Islet precursor cell (in vitro differentiated cells): ENCODE results near the gene IDNK.

Experiments
- DNase-seq: peaks from one replicate; pipeline ENCODE4 v3.0.0-alpha.2; 2018

Gene IDNK

DNA sequence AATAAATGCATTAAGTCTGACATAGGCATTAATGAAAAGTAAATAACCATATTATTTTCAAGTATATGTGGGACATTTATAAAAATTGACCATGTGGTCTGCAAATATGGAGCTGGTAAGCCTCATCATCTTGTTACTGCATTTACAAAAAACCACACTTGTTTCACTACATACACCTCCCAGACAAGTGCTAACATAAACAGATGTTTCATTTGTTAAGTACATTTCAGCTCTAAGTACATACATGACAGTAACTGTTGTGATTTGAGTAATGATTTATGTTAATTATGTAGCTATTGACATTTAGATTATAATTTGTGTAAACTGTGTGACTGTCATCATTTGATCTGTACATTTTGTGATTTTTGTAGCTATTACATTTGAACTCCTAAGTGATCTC lies 13.9 kb downstream of the IDNK start:
- DNase-seq: no peak

DNA sequence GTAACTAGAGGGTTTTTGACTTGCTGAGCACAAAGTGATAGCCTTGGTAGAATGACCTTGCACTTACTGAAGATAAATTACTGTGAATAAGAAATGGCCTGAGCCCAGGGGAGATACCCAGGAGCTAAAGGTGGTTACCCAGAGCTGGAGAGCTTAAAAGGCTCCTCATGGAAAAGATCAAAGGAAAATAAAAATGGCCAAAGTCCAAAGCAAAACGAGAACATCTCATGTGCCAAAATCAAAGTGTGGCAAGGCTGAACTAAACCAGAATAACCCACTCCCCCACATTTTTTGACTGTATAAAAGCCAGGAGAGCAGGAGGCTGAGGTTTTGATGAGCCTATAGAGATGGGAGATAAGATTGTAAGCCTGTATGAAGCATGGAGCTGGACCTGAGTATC lies 14.4 kb downstream of the IDNK start:
- DNase-seq: no peak

DNA sequence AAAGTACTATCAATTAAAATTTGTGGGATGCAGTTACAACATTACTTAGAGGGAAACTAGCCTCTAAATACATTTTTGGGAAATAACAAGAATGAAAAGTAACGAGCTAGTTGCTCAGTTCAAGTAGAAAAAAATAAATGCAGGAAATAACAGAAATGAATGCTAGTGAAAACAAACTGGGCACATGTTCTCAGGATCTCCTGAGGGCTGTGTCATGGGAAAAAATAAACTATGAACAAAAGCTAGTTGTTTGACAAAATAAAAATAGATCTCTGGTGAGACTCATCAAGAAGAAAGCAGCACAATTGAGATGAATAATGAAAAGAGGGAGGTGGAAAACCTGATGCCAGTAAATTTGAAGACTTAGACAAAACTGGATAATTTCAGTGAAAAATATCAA lies 16.3 kb downstream of the IDNK start:
- no peak for DNase-seq

DNA sequence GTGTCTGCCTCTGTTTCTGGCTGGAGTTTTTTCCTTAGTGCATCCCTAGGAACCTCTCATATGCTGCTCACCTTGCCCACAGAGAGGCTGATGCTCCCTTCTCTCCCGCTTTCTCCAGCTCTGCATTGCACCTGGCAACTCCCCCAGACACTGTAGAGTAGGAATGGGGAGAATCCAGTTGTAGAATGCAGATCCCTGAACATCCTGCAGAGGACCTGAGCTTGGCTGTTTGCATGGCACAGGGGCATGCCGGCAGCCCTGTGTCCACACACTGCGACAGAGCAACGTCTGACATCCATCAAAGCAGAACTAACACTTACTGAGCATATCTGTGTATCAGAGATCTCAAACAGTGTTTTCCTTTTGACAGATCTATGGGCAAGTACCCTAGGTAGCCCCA lies 19.9 kb downstream of the IDNK start:
- DNase-seq: no peak

DNA sequence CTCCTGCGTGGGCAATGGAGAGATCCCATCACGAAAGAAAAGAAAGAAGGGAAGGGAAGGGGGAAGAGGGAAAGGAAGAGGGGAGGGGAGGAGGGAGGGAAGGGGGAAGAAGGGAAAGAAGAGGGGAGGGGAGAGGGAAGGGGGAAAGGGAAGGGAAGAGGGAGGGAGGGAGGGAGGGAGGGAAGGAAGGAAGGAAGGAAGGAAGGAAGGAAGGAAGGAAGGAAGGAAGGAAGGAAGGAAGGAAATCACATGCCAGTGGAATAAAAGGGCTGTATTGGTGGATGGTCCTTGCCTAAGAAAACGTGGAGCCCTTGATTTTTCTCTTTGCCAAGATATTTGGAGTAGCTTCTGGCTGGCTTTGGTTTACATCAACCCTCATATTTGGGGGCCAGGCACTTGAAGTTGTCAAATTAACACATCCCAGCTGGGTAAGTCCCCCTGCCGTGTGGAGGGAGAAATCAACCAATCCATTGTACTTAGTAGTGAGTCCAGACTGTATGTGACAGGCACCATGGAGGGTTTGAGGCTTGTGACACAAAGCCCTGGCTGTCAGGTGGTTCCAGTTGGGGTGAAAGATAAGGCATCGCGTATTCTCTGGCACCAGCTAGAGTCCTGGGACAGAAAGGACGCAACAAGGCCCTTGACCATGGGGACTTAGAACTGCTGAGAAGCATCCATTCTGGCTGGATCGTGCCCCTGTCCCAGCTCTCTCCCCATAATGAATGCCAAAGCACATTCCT lies 23.7 kb downstream of the IDNK start:
- no peak for DNase-seq

DNA sequence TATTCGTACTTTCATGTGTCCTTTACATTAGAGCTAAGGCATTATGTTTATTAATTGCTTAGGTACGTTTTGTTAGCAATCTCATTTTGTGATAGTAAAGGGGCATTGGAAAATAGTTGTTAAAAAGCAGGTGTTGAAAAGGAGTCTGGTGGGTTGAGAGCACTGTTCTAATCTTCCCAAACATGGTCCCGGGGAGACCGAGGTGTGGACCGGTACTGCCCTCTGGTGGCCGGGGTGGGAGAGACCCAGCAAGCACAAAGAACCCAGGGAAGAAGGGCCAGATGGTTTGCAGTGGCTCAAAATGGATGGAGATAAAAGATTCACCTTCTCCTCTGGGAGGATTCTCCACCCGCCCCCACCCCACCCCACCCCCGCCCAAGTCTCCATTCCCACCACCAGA lies 26.1 kb downstream of the IDNK start:
- peak; percentile 84 for DNase-seq

DNA sequence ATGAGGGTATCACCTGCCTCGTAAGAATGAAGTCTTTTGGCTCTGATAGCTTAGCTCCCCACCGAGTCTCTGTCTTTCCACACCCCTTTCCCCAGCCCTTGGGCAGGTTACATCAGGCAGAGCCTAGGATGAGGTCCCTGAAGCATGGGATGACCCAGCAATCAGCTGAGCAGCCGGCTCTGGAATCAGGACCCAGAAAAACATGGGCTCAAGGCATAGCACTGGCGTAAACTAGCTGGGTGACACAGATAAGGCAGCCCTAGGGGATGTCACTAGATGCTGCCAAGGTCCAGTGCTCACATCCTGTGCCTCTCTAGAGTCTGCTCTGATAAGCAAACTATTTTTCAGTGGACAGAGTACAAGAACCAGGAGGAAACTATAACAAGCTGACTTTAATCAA lies 26.6 kb downstream of the IDNK start:
- no peak for DNase-seq

DNA sequence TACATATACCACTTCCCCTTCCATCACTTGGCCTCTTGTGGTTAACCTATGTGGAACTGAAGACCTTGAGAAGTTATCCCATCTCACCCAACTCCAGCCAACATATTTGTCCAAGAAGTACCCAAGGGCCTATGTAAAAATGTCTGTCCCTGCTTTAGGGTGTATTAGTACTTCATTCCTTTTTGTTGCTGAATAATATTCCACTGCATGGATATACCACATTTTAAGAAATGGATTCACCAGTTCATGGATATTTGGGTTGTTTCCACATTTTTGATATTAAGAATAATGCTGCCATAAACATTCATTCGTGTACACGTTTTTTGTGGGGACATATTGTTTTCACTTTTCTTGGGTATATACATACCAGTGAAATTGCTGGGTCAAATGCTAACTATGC lies 28.6 kb downstream of the IDNK start:
- no peak for DNase-seq

DNA sequence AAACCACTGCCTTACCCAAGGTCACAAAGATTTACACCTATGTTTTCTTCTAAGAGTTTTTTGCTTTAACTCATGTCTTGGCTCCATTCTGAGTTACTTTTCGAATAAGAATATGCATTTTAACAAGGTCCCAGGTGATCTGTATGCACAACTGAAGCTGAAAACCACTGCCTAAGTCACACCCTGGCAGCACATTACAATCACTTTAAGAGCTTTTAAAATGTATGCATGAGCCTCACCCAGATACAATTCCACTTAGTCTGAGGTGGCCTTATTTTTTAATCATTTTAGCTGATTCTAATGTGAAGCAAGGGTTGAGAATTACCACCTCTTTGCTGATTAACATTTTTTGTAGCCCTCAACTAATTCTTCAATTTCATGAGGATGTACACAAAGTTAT lies 29.5 kb downstream of the IDNK start:
- DNase-seq: no peak

DNA sequence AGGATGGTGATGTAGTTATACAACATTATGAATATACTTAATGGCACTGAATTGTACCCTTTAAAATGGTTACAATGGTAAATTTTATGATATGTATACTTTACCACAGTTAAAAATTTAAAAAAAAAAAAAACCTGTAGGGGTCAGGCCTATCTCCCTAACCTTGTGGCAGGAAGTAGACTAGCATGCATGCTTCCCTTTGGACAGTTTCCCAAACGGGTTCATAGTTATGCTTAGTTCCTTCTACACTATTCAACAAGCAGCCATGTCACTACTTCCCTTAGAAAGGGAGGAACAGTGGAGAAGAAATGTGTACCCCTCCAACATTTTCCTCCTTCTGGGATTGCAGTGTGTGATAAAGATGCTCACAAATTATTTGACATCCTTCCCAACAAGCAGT lies 32.5 kb downstream of the IDNK start:
- no peak for DNase-seq

DNA sequence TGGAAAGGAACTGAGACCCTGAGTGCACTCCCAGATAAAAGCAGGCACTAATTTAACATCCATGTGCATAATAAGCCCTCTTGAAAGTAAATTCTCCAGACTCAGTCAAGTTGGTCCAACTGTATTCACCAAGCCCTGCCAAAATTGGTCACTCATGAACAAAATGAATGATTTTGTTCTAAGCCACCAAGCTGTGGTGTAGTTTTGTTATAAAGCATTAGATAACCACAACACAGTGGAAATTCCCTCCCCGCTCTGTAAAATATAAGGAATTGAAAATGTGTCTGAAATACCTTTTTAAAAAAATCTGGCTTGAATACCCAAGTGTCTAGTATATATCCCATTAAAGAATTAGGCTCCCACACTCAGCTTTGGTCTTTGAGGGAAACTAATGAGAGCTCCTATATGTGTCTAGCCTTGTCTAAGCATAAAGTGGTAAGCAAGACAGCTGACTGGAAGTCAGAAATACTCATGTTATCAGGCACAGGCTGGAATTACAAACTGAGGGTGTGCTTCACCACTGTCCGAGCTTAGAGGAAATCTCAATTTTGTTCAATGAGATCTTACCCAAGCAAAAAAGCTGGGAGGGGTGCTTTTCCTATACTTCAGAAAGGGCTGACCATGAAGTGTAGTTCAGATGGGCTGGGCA lies 33.2 kb downstream of the IDNK start:
- DNase-seq: no peak

DNA sequence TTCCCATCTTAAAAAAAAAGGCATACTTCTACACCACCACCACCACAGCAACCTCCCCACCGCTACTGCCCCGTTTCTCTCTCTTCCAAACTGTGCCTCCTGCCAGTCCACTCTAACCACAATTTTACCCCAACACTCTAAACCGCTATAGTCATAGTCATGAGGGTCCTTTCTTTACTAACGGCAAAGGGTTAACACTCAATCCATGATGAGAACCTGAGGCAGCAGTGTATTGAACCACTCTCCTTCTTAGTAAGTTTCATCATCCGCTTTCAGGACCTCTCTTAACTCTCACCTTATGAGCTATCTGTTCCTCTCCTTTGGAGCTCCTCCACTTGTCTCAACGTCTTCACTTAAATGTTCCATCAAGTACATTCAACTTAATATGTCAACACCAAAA lies 34.0 kb downstream of the IDNK start:
- DNase-seq: no peak

DNA sequence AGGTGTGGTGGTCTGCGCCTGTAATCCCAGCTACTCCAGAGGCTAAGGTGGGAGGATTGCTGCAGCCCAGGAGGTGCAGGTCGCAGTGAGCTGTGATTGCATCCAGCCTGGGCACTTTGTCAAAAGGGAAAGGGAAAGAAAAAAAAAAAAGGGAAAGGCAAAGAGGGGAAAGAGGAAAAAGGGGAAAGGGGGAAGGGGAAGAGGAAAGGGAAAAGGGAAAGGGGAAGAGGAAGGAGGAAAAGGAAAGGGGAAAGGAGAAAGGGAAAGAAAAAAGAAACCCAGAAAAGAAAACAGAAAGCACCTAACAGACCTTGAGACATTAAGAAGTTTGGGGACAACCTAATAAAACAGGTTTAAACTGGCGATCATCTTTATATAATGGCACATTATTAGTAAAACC lies 40.0 kb downstream of the IDNK start:
- DNase-seq: no peak

DNA sequence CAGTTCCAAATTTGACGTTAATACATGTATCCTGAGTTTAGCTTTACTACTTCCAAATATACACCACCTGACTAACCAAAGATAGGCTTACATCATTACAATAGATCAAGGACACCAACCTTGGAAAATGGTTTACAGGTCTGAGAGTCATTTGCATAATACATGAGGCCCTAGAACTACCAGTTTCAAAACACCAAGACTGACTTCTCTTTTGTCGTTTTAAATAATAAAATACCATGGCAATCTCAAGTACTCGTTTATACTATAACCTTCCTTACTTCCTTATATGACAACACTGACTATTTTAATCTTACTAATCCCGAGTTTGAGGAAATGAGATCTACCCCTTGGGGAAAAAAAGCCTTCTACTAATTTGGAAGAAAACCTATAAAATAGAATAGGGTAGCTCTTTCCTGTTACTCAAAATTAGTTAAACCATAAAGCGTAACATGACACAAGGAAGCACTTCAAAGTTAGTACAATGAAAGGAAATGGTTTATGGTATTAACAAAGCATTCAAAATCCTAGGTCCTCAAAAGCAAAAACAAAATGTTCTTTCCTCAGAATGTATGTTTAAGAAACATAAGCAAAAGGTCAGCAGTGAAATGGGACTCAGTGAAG lies 42.7 kb downstream of the IDNK start:
- no peak for DNase-seq

DNA sequence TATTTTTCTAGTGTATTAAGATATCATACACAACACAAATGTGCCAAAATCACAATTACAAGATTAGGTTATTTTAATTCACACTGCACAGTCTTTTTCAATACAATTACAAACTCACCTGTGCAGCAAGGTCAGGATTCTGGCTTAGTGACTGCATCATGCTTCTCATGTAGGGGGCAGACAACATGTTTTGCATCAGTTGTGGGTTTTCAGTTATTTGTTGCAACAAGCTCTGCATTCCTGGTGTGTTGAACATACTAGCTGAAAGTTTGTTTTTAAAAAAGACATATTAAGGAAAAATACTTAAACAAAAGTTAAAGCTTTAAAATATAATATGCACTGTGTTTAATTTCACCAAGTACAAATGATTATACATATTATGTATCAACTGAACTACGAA lies 46.1 kb downstream of the IDNK start:
- no peak for DNase-seq

DNA sequence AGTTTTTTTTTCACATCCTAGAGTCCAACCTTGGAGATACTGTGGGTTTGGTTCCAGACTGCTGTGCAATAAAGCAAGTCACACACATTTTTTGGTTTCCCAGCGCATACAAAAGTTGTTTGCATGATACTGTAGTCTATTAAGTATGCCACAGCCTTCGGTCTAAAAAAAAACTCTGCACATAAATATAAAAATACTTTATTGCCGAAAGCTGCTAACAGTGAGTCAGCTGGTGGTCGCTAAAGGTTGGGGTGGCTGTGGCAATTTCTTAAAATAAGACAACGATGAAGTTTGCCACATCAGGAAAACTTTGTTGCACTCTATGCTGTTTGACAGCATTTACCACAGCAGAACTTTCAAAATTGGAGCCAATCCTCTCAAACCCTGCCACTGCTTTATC lies 47.4 kb downstream of the IDNK start:
- DNase-seq: no peak

DNA sequence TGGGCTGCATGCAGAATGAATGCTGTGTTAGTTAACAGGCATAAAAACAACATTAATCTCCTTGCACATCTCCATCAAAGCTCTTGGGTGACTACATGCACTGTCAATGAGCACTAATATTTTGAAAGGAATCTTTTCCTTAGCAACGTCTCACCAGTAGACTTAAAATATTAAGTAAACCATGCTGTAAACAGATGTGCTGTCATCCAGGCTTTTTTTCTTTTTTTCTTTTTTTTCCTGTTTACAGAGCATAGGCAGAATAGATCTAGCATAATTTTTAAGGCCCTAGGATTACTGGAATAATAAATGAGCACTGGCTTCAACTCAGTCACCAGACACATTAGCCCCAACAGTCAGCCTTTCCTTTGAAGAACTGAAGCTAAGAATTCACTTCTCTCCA lies 48.5 kb downstream of the IDNK start:
- no peak for DNase-seq

DNA sequence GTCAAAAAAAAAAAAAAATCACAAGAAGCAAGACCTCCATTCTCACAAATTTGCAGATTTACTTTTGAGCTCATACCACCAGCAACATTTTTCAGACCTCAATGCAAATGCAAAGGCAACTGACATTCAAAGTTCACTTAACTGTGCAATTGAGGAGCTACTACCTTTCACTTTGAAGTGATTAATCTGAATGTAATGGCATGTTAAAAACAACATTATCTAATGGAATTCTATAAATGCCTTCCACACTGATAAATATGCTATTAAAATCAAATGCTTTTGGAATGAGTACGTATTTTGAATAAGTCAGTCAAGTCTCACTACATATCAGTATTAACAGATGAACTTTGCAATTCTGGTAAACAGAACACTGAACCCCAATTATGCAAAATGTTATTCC lies 52.5 kb downstream of the IDNK start:
- no peak for DNase-seq

DNA sequence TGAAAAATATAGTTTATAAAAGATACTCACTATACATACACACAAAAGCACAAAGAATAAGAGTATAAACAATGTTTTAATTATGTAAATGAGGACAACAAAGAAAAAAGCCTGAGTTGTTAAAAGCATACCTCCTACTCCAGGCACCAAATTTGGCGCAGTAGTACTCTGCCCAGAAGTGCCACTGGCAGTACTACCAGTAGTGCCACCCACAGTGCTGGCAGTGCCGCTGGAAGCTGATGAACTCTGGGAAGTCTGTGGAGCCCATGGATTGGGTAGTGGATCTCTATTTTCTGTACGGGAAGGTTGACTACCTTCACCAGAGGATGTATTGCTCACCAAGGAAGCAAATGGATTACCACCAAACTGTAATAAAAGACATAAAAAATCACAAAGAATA lies 54.7 kb downstream of the IDNK start:
- no peak for DNase-seq

DNA sequence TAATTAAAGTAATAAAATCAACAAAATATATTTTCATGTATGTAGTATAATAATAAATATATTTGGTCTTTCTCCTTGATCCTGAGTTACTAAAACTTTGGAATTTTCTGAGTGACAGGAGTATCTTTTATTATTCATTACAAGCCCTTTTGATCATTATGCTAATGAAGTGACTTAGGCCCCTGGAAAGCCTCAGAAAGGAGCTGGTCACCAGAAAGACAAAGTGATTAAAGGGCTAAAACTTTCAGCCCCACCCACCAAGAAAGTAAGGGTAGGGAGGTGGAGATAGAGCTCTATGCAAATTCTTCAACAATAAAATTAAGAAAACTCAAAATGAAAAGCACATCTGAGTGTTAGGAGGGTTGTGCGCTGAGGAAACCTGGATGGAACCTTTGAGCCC lies 57.3 kb downstream of the IDNK start:
- no peak for DNase-seq

DNA sequence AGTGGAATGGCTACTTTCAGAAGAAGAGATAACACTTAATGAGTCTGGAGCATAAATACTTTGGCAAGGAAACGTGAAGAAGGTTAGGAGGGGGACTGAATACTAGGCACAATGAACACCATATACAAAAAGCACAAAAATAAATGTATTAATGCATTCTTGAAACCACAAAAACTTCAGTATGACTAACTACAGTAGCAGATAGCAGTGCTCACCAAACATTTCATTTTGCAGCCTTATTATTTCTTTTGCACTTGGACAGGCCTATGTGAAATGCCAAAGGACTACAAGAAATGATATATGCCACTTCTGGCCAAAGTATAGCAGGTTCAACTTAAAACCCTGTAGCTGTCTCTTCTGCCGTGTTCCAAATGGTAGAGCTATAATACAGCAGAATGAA lies 58.5 kb downstream of the IDNK start:
- DNase-seq: no peak

DNA sequence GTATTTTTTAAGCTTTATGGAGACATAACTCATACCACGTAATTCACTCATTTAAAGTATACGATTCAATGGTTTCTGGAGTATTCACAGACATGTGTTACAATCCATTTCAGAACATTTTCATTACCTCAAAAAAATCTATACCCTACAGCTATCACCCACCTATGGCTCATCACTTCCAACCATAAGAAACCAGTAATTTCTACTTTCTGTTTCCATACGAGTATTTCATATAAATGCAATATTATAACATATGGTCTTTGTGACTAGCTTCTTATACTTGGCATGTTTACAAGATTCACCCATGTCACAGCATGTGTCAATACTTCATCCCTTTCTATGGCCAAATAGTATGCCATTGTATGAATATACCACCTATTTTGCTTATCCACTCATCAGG lies 66.0 kb downstream of the IDNK start:
- no peak for DNase-seq

DNA sequence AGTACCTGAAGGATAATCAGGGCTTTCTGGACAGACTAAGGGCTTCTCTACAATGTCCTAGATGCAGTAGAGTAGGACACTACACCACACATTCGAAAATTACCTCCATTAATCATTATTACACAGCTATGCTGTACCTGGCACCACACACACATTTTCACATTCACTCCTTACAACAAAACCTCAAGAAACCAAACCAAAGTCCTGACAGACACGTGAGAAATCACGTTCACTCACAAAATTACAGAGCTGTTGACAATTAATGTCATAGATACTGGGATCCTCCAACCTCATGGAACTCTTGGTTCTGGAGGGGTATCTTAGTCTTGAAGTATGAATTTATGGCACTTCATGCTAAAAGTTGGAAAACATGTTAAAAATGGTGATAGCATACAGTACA lies 68.5 kb downstream of the IDNK start:
- no peak for DNase-seq
